ENCODE measurements around the gene HES5. TPM values are rescaled to one million over a fixed set of nuclear protein-coding genes. Genes with fewer than 3 reads are reported as not detected.

Gene HES5
- total and polyA plus RNA-seq, 2 of the 13 experiments (the other 11 are each of a cell fraction or from before 2014, with no cell fraction given): not detected

DNA sequence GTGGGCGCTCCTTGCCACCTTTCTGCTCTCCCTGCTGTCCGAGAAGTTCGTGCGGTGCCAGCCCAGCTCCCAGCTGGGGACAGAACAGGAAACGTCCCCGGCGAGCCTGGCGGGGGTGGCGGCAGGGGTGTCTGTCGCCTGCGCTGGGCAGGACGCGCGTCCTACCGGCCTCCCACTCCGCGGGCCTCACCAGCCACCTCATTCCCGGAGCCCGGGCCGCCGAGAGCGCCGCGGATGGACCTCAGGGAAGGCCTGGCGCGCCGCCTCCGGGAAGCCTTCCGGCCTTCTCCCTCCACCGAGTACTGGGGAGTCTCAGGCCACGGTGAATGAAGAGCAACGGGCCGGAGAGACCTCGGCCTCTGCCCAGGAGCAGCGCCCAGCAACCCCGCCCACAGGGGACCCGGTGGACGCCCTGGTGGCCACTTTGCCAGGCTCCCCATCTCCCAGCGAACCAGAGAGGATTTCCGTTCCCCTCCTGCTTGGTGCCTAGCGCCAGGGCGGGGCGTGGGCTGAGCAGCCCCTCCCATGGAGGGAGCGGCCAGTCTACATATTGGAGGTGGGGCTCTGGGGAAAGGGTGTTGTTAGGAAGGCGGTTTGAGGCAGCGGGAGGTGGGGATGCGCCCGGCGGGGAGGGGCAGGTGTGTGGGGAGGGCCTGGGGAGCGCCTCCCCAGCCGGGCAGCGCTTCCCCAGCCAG is 16.6 kb upstream of the HES5 start (continued):
- TF ChIP-seq ZNF142 (CRISPR knock-in tag; IDR thresholded peaks at IDR 0.05) (no peak), HMG20B (CRISPR knock-in tag; conservative IDR thresholded peaks at IDR 0.05) (no peak), MAFF (IDR thresholded peaks at IDR 0.05; ENCODE audit: low read depth, low read length) (no peak), KAT7 (CRISPR knock-in tag; IDR thresholded peaks at IDR 0.05; ENCODE audit: borderline replicate concordance) (no peak), SP1 (IDR thresholded peaks at IDR 0.05) (no peak), SP1 (CRISPR knock-in tag; IDR thresholded peaks at IDR 0.05) (no peak; the same call in 1 of the 2 replicates), ZNF264 (CRISPR knock-in tag; IDR thresholded peaks at IDR 0.05) (no peak), ZNF530 (CRISPR knock-in tag; IDR thresholded peaks at IDR 0.05; ENCODE audit: low read depth) (no peak), ZNF646 (CRISPR knock-in tag; IDR thresholded peaks at IDR 0.05) (no peak), RAD51 (IDR thresholded peaks at IDR 0.05; ENCODE audit: borderline replicate concordance) (no peak), MAFG (CRISPR knock-in tag; IDR thresholded peaks at IDR 0.05) (no peak), ZNF777 (CRISPR knock-in tag; IDR thresholded peaks at IDR 0.05) (0 out of 2 replicates have a peak, but pooled peaks have one; percentile 7), NR3C1 (CRISPR knock-in tag; IDR thresholded peaks at IDR 0.05) (no peak), SATB2 (CRISPR knock-in tag; IDR thresholded peaks at IDR 0.05) (no peak)

All from HepG2 (cell line).